Stimulated activated naive CD8-positive, alpha-beta T cell treated with anti-CD3 and anti-CD28 coated beads, Interleukin-15, Interleukin-2, amounts not matched to agents 100 ng/mL and 50 ng/mL, for 24 hours (primary cell): Measurements from ENCODE around the gene ITLN1.
"Not testable (repeated sequence)": the region's sequence is repeated elsewhere in the genome, so short reads cannot be mapped to it uniquely, and the experiment has no call there.

ENCODE experiments used
- H3K27ac Mint-ChIP-seq: one replicate; pipeline ENCODE4 v1.8.0; 2021; ENCODE audit warnings: mild to moderate bottlenecking, mixed read lengths
- H3K27me3 Mint-ChIP-seq: one replicate; pipeline ENCODE4 v1.8.0; 2021; ENCODE audit warnings: mixed read lengths
- H3K36me3 Mint-ChIP-seq: one replicate; pipeline ENCODE4 v1.8.0; 2021; ENCODE audit warnings: low read depth, mixed read lengths
- H3K4me1 Mint-ChIP-seq: one replicate; pipeline ENCODE4 v1.8.0; 2021; ENCODE audit warnings: low read depth, mixed read lengths
- H3K4me3 Mint-ChIP-seq: one replicate; pipeline ENCODE4 v1.8.0; 2021; ENCODE audit warnings: mild to moderate bottlenecking, mixed read lengths
- H3K9me3 Mint-ChIP-seq: one replicate; pipeline ENCODE4 v1.8.0; 2021; ENCODE audit warnings: mixed read lengths

The ITLN1 gene

GRCh38 chr1:160885042-160885441 lies at the start of gene ITLN1:
Gene ITLN1, minus strand, starts transcription at chr1:160885180. Its CDS starts 303 bp downstream, at chr1:160884877.
- no peak within 1 kb of the TSS for H3K27ac Mint-ChIP-seq
- H3K9me3 Mint-ChIP-seq: no peaks in the 10 kb centered on the region
- no peaks in the 10 kb centered on the region for H3K27me3 Mint-ChIP-seq
- H3K4me1 Mint-ChIP-seq: peaks cover 6% of the 10 kb centered on the region
- H3K4me3 Mint-ChIP-seq: no peak within 1 kb of the TSS
- H3K36me3 Mint-ChIP-seq: no peaks in the 10 kb centered on the region

- H3K27me3 Mint-ChIP-seq, H3K4me3 Mint-ChIP-seq, H3K27ac Mint-ChIP-seq, H3K36me3 Mint-ChIP-seq, H3K9me3 Mint-ChIP-seq, H3K4me1 Mint-ChIP-seq: not testable (repeated sequence)
Observed at GRCh38 chr1:160933305-160933704, 48.3 kb upstream of the ITLN1 start.

- no peaks in the 10 kb centered on the region for H3K4me1 Mint-ChIP-seq
- no peak overlapping the region for H3K4me3 Mint-ChIP-seq
- no peaks in the 10 kb centered on the region for H3K27me3 Mint-ChIP-seq
- H3K9me3 Mint-ChIP-seq: peaks cover 19% of the 10 kb centered on the region
- H3K27ac Mint-ChIP-seq: no peak overlapping the region
- H3K36me3 Mint-ChIP-seq: peaks cover 4% of the 10 kb centered on the region
Observed at GRCh38 chr1:160925652-160926244, 40.8 kb upstream of the ITLN1 start.

- H3K36me3 Mint-ChIP-seq: peaks cover 5% of the 10 kb centered on the region
- no peak overlapping the region for H3K4me3 Mint-ChIP-seq
- H3K27ac Mint-ChIP-seq: no peak overlapping the region
- no peaks in the 10 kb centered on the region for H3K27me3 Mint-ChIP-seq
- H3K4me1 Mint-ChIP-seq: no peaks in the 10 kb centered on the region
- peaks cover 21% of the 10 kb centered on the region for H3K9me3 Mint-ChIP-seq
Observed at GRCh38 chr1:160924791-160925651, 40.0 kb upstream of the ITLN1 start.

GRCh38 chr1:160916666-160917065 lies 31.7 kb upstream of the ITLN1 start:
- H3K27ac Mint-ChIP-seq: no peak overlapping the region
- H3K36me3 Mint-ChIP-seq: peaks cover 5% of the 10 kb centered on the region
- H3K4me3 Mint-ChIP-seq: no peak overlapping the region
- no peaks in the 10 kb centered on the region for H3K4me1 Mint-ChIP-seq
- H3K27me3 Mint-ChIP-seq: peaks cover 10% of the 10 kb centered on the region
- H3K9me3 Mint-ChIP-seq: peaks cover 7% of the 10 kb centered on the region

- H3K36me3 Mint-ChIP-seq, H3K4me1 Mint-ChIP-seq, H3K9me3 Mint-ChIP-seq, H3K27me3 Mint-ChIP-seq, H3K4me3 Mint-ChIP-seq, H3K27ac Mint-ChIP-seq: not testable (repeated sequence)
Observed at GRCh38 chr1:160913229-160913628, 28.2 kb upstream of the ITLN1 start.

GRCh38 chr1:160911925-160912324 lies 26.9 kb upstream of the ITLN1 start:
- Mint-ChIP-seq H3K9me3 (no peaks in the 10 kb centered on the region), H3K27ac (no peak overlapping the region)

GRCh38 chr1:160911441-160911840 lies 26.5 kb upstream of the ITLN1 start:
- H3K36me3 Mint-ChIP-seq: no peaks in the 10 kb centered on the region
- H3K4me3 Mint-ChIP-seq: no peak overlapping the region
- H3K4me1 Mint-ChIP-seq: no peaks in the 10 kb centered on the region
- H3K9me3 Mint-ChIP-seq: no peaks in the 10 kb centered on the region
- no peak overlapping the region for H3K27ac Mint-ChIP-seq
- no peaks in the 10 kb centered on the region for H3K27me3 Mint-ChIP-seq

More at GRCh38 chr1:160911925-160912324, 26.9 kb upstream of the ITLN1 start:
- no peaks in the 10 kb centered on the region for H3K27me3 Mint-ChIP-seq
- H3K4me3 Mint-ChIP-seq: no peak overlapping the region
- H3K4me1 Mint-ChIP-seq: no peaks in the 10 kb centered on the region
- H3K36me3 Mint-ChIP-seq: no peaks in the 10 kb centered on the region

- Mint-ChIP-seq H3K36me3 (no peaks in the 10 kb centered on the region), H3K4me3 (no peak overlapping the region), H3K27ac (no peak overlapping the region), H3K4me1 (no peaks in the 10 kb centered on the region), H3K27me3 (no peaks in the 10 kb centered on the region), H3K9me3 (no peaks in the 10 kb centered on the region)
Observed at GRCh38 chr1:160910170-160910750, 25.3 kb upstream of the ITLN1 start.

- H3K27ac Mint-ChIP-seq: no peak overlapping the region
- H3K4me3 Mint-ChIP-seq: no peak overlapping the region
- H3K4me1 Mint-ChIP-seq: no peaks in the 10 kb centered on the region
- H3K9me3 Mint-ChIP-seq: no peaks in the 10 kb centered on the region
- no peaks in the 10 kb centered on the region for H3K27me3 Mint-ChIP-seq
- no peaks in the 10 kb centered on the region for H3K36me3 Mint-ChIP-seq
Observed at GRCh38 chr1:160907976-160908375, 23.0 kb upstream of the ITLN1 start.

GRCh38 chr1:160905617-160905989 lies 20.6 kb upstream of the ITLN1 start:
- Mint-ChIP-seq H3K9me3 (no peaks in the 10 kb centered on the region), H3K4me3 (no peak overlapping the region), H3K4me1 (no peaks in the 10 kb centered on the region), H3K27ac (no peak overlapping the region), H3K36me3 (no peaks in the 10 kb centered on the region), H3K27me3 (no peaks in the 10 kb centered on the region)

- H3K4me1 Mint-ChIP-seq: no peaks in the 10 kb centered on the region
- H3K36me3 Mint-ChIP-seq: no peaks in the 10 kb centered on the region
- no peak overlapping the region for H3K27ac Mint-ChIP-seq
- no peak overlapping the region for H3K4me3 Mint-ChIP-seq
- no peaks in the 10 kb centered on the region for H3K9me3 Mint-ChIP-seq
- no peaks in the 10 kb centered on the region for H3K27me3 Mint-ChIP-seq
Observed at GRCh38 chr1:160904783-160905616, 20.0 kb upstream of the ITLN1 start.

- H3K36me3 Mint-ChIP-seq, H3K9me3 Mint-ChIP-seq, H3K27me3 Mint-ChIP-seq, H3K4me3 Mint-ChIP-seq, H3K27ac Mint-ChIP-seq, H3K4me1 Mint-ChIP-seq: not testable (repeated sequence)
Observed at GRCh38 chr1:160902251-160902650, 17.3 kb upstream of the ITLN1 start.

GRCh38 chr1:160901768-160902167 lies 16.8 kb upstream of the ITLN1 start:
- no peak overlapping the region for H3K27ac Mint-ChIP-seq
- no peak overlapping the region for H3K4me3 Mint-ChIP-seq
- no peaks in the 10 kb centered on the region for H3K4me1 Mint-ChIP-seq
- no peaks in the 10 kb centered on the region for H3K9me3 Mint-ChIP-seq
- no peaks in the 10 kb centered on the region for H3K36me3 Mint-ChIP-seq
- H3K27me3 Mint-ChIP-seq: no peaks in the 10 kb centered on the region

GRCh38 chr1:160900683-160901082 lies 15.7 kb upstream of the ITLN1 start:
- H3K27ac Mint-ChIP-seq, H3K27me3 Mint-ChIP-seq, H3K36me3 Mint-ChIP-seq, H3K9me3 Mint-ChIP-seq, H3K4me1 Mint-ChIP-seq, H3K4me3 Mint-ChIP-seq: not testable (repeated sequence)
